ENCODE data around the gene ECI2.

GRCh38 chr6:4164117-4164442 is 28.7 kb upstream of the ECI2 start:
- no peak for TF ChIP-seq POLR2A (IDR thresholded peaks at IDR 0.05; ENCODE audit: low read depth, low read length)
- TF ChIP-seq POLR2AphosphoS5 (IDR thresholded peaks at IDR 0.05; ENCODE audit: low read depth, low read length): no peak

Measured in GM12892 (cell line).